GM12873 (cell line): Measurements from ENCODE around the gene EIF5AL1.
"Not testable (repeated sequence)": the region's sequence is repeated elsewhere in the genome, so short reads cannot be mapped to it uniquely, and the experiment has no call there.

Experiments used
- TF ChIP-seq, protein P1 (sequence below): IDR thresholded peaks from 2 replicates; pipeline ENCODE4 v1.5.1; 2012; ENCODE audit warnings: low read depth, mild to moderate bottlenecking, moderate library complexity, low read length, control low read depth; ENCODE audit not compliant: insufficient read depth; ENCODE audit errors: missing control alignments

Gene EIF5AL1

DNA sequence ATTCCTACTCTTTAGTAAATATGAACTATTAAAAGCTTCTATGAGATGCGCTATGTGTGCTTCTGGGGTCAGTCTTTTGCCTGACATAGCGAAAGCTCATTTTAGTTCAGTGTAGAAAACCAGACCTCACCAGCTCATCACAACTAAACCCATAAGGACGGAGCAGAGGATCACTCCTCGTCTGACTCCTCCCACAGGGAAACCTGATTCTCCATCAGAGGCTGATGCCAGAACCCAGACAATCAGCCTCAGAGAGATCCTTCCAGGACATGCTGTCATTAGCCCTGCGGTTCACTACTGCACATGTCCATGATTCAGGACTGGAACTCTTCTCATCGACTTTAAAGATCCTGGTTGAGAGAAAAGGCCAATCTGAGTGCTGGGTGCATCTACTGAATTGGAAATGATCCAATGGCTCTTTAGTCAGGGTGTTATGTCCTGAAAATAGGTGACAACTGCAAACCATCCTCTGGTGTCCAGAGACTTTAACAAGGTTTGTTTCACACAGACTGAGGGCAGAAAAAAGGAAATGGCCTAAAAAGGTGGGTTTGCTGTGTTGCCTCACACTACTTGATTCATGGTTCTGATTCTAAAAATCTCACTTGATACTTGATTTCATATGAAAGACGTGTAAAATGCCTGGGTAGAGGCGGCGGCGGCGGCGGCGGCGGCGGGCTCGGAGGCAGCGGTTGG, at the start of gene EIF5AL1:
Gene EIF5AL1 (plus strand): TSS at position 643 of the 693 bp plus-strand sequence. CDS start 117 bp downstream, outside the sequence.
- TF ChIP-seq, protein P1, sequence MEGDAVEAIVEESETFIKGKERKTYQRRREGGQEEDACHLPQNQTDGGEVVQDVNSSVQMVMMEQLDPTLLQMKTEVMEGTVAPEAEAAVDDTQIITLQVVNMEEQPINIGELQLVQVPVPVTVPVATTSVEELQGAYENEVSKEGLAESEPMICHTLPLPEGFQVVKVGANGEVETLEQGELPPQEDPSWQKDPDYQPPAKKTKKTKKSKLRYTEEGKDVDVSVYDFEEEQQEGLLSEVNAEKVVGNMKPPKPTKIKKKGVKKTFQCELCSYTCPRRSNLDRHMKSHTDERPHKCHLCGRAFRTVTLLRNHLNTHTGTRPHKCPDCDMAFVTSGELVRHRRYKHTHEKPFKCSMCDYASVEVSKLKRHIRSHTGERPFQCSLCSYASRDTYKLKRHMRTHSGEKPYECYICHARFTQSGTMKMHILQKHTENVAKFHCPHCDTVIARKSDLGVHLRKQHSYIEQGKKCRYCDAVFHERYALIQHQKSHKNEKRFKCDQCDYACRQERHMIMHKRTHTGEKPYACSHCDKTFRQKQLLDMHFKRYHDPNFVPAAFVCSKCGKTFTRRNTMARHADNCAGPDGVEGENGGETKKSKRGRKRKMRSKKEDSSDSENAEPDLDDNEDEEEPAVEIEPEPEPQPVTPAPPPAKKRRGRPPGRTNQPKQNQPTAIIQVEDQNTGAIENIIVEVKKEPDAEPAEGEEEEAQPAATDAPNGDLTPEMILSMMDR, result not testable (repeated sequence)

- TF ChIP-seq, protein P1, result no peak
Observed at GRCh38 chr10:79463578-79464496, 48.5 kb upstream of the EIF5AL1 start.

- TF ChIP-seq, protein P1, result no peak
Observed at GRCh38 chr10:79465341-79465740, 47.0 kb upstream of the EIF5AL1 start.

- TF ChIP-seq, protein P1, result no peak
Observed at GRCh38 chr10:79468015-79468560, 44.2 kb upstream of the EIF5AL1 start.

DNA sequence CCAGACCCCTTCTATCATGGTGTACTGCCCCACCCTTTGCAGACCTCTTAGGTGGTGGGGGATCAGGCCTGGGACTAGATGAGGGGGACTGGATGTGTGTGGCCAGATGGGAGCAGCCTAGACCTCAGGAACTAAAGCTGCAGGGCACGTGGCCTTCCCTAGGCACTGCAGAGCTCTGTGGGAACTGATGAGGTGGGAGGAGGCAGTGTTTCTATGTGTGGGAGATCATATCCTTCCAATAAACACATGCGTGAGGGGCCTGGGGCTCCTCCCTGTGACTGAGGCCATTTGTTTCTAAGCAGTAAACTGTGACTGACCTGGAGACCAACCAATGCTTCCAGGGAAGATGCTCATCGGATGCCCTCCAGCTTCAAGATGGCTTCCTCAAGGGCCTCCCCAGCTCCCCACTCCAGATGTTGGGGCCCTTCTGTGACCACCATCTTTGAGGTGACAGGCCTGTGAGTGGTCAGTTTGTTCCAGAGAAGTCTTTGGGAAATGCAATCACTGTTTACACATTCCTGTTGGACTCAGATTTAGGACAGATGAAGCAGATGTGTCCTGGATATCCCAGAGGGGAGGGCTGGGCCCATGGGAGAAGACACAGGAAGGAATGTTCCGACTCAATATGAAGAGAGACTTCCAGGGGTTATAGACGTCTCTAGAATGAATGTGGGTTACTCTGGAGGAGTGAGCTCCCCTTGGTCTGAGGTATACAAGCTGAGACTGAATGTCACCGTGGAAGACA, 43.3 kb upstream of the EIF5AL1 start:
- TF ChIP-seq, protein P1, result no peak

GRCh38 chr10:79470096-79470495, 42.2 kb upstream of the EIF5AL1 start:
- TF ChIP-seq, protein P1, result no peak
